ENCODE results near the gene CHRNE. TPM values are rescaled to one million over a fixed set of nuclear protein-coding genes. Genes with fewer than 3 reads are reported as not detected.

CHRNE gene
- total RNA-seq, 1 donor: 4.9 TPM

- peak overlapping the region; percentile 1 for H3K4me3 ChIP-seq (ENCODE audit: low read depth, low read length)
- DNase-seq (ENCODE audit: low read depth): no peak
- TF ChIP-seq CTCF (IDR thresholded peaks at IDR 0.05; ENCODE audit: insufficient read depth, low read length): no peak
Measured at GRCh38 chr17:4944554-4945175, 41.8 kb upstream of the CHRNE start.

- no peak overlapping the region for H3K4me3 ChIP-seq (ENCODE audit: low read depth, low read length)
- DNase-seq (ENCODE audit: low read depth): no peak
- no peak for TF ChIP-seq CTCF (IDR thresholded peaks at IDR 0.05; ENCODE audit: insufficient read depth, low read length)
Measured at GRCh38 chr17:4944163-4944553, 41.3 kb upstream of the CHRNE start.

GRCh38 chr17:4942760-4943508 lies 40.0 kb upstream of the CHRNE start:
- no peak for TF ChIP-seq CTCF (IDR thresholded peaks at IDR 0.05; ENCODE audit: insufficient read depth, low read length)
- no peak for DNase-seq (ENCODE audit: low read depth)

GRCh38 chr17:4941319-4941610 lies 38.4 kb upstream of the CHRNE start:
- peak overlapping the region; percentile 94 for H3K4me3 ChIP-seq (ENCODE audit: low read depth, low read length)
- no peak for TF ChIP-seq CTCF (IDR thresholded peaks at IDR 0.05; ENCODE audit: insufficient read depth, low read length)
- no peak for DNase-seq (ENCODE audit: low read depth)

More at GRCh38 chr17:4942760-4943508, 40.0 kb upstream of the CHRNE start:
- H3K4me3 ChIP-seq (ENCODE audit: low read depth, low read length): no peak overlapping the region

- no peak for DNase-seq (ENCODE audit: low read depth)
- no peak for TF ChIP-seq CTCF (IDR thresholded peaks at IDR 0.05; ENCODE audit: insufficient read depth, low read length)
- peak overlapping the region; percentile 94 for H3K4me3 ChIP-seq (ENCODE audit: low read depth, low read length)
Measured at GRCh38 chr17:4940555-4941318, 37.8 kb upstream of the CHRNE start.

GRCh38 chr17:4939796-4940554 lies 37.1 kb upstream of the CHRNE start, which contains the start of the genes RNF167 and SLC25A11:
Gene RNF167, plus strand, starts transcription at chr17:4940268. Its CDS starts 642 bp downstream, at chr17:4940910.
Gene SLC25A11, minus strand, starts transcription at chr17:4940046. Its CDS starts 136 bp downstream, at chr17:4939910.
- TF ChIP-seq CTCF (IDR thresholded peaks at IDR 0.05; ENCODE audit: insufficient read depth, low read length): no peak
- peak within 1 kb of the TSS; percentile 94 for H3K4me3 ChIP-seq (ENCODE audit: low read depth, low read length)
- DNase-seq (ENCODE audit: low read depth): peak; percentile 100

All from fibroblast of the aortic adventitia (primary cell).